ENCODE measurements around the gene ISYNA1.
A peak's percentile ranks its signal among the peaks of the same experiment; 100 is the strongest.

The ISYNA1 gene

GRCh38 chr19:18431351-18432197 is 6.4 kb downstream of the ISYNA1 start:
- no peak for DNase-seq (ENCODE audit: low read depth in 2 of 2)

- no peak for DNase-seq (ENCODE audit: low read depth in 2 of 2)
Measured at GRCh38 chr19:18430417-18431144, 7.4 kb downstream of the ISYNA1 start.

GRCh38 chr19:18429717-18430416 is 8.1 kb downstream of the ISYNA1 start:
- no peak for DNase-seq (ENCODE audit: low read depth in 2 of 2)

- peak in 1 of 2 experiments; percentile 70 for DNase-seq (ENCODE audit: low read depth in 2 of 2)
Measured at GRCh38 chr19:18428787-18429674, 8.9 kb downstream of the ISYNA1 start.

- no peak for DNase-seq (ENCODE audit: low read depth in 2 of 2)
Measured at GRCh38 chr19:18428173-18428786, 9.7 kb downstream of the ISYNA1 start.

GRCh38 chr19:18427743-18428113 is 10.2 kb downstream of the ISYNA1 start:
- no peak for DNase-seq (ENCODE audit: low read depth in 2 of 2)

- DNase-seq (ENCODE audit: low read depth in 2 of 2) = no peak
Measured at GRCh38 chr19:18427080-18427742, 10.7 kb downstream of the ISYNA1 start.

GRCh38 chr19:18426416-18426767 is 11.5 kb downstream of the ISYNA1 start:
- DNase-seq (ENCODE audit: low read depth in 2 of 2) = no peak

- DNase-seq (ENCODE audit: low read depth in 2 of 2) = no peak
Measured at GRCh38 chr19:18425515-18426415, 12.2 kb downstream of the ISYNA1 start.

GRCh38 chr19:18424890-18425514 is 12.9 kb downstream of the ISYNA1 start:
- DNase-seq (ENCODE audit: low read depth in 2 of 2) = no peak

GRCh38 chr19:18424122-18424889 is 13.6 kb downstream of the ISYNA1 start:
- no peak for DNase-seq (ENCODE audit: low read depth in 2 of 2)

GRCh38 chr19:18423258-18424020 is 14.5 kb downstream of the ISYNA1 start:
- DNase-seq (ENCODE audit: low read depth in 2 of 2) = no peak

GRCh38 chr19:18422530-18423191 is 15.3 kb downstream of the ISYNA1 start:
- no peak for DNase-seq (ENCODE audit: low read depth in 2 of 2)

GRCh38 chr19:18421371-18421959 is 16.5 kb downstream of the ISYNA1 start:
- no peak for DNase-seq (ENCODE audit: low read depth in 2 of 2)

- no peak for DNase-seq (ENCODE audit: low read depth in 2 of 2)
Measured at GRCh38 chr19:18420930-18421329, 17.0 kb downstream of the ISYNA1 start.

- DNase-seq (ENCODE audit: low read depth in 2 of 2) = no peak
Measured at GRCh38 chr19:18419699-18420460, 18.1 kb downstream of the ISYNA1 start.

Data from fibroblast of skin of left quadriceps (primary cell).